Right cardiac atrium (tissue), 5 donors: Measurements from ENCODE around the gene PTPRM. TPM values are rescaled to one million over a fixed set of nuclear protein-coding genes. Genes with fewer than 3 reads are reported as not detected.

ENCODE experiments used
- ATAC-seq, 2 donors: fragments of 200-7000 bp; cut with Tn5 transposase; one replicate each; pipeline versions ENCODE4 v1.8.0 to v1.9.1; 2020; ENCODE audit warnings: moderate library complexity in 2 of 2, mild to moderate bottlenecking in 1 of 2
- DNase-seq, 3 donors: peaks; one replicate each; pipeline ENCODE4 v3.0.0-alpha.2; 2020
- H3K27ac ChIP-seq: one replicate; pipeline ENCODE4 v1.5.1; 2013; ENCODE audit warnings: mild to moderate bottlenecking, low read length, control low read depth, moderate library complexity
- H3K27me3 ChIP-seq: one replicate; pipeline ENCODE4 v1.6.1; 2013; ENCODE audit not compliant: control insufficient read depth, insufficient read depth
- H3K4me1 ChIP-seq: one replicate; pipeline ENCODE4 v1.6.1; 2013; ENCODE audit warnings: low read length; ENCODE audit not compliant: control insufficient read depth, insufficient read depth
- H3K4me3 ChIP-seq: one replicate; pipeline ENCODE4 v1.5.1; 2013; ENCODE audit warnings: low read length, control low read depth
- H3K9me3 ChIP-seq: one replicate; pipeline ENCODE4 v1.6.1; 2013; ENCODE audit warnings: low read length; ENCODE audit not compliant: control insufficient read depth
- WGBS: extraction: QIAGEN DNeasy Blood & Tissue Kit; methylation state at CpG from one replicate; pipeline ENCODE4 v1.1.7; 2013; 5-methylcytosine and 5-hydroxymethylcytosine counted together
- intact Hi-C, 4 donors: fragments of 100-400 bp; cut with DNase I; formaldehyde crosslinking; loops; one replicate each; pipeline versions ENCODE4 v1.11.0 to v1.14.0; 2022 to 2023
- polyA plus RNA-seq: library from polyadenylated mRNA; stranded (reverse); fragments of 200-250 nt; gene quantifications from one replicate; pipeline ENCODE4 v1.2.3, GENCODE V29; 2013
- total RNA-seq, 4 donors: library from RNA; stranded (reverse); fragmentation: NEBNext Ultra II Directional; extraction: Animal tissue kit (Norgen Biotek cat#: 25700); gene quantifications; one replicate each; pipeline ENCODE4 v1.2.1, GENCODE V29; 2021
- donor health status: healthy with polysubstance abuse.
- donor health status: DM: no; HTN: yes; CAD: no.
- donor health status: DM: no; HTN: no; CAD: no.
- donor health status: DM: no; HTN: yes; CAD: no; lungs with severe emphysema.
- donor health status: DM: yes; HTN: yes; CAD: no.

The PTPRM gene
- total and polyA plus RNA-seq, 5 donors, result 55.1 to 81.5 (median 63.4) TPM

- intact Hi-C loops, result no loop called here
- DNase-seq, result no peak
- no peak for ATAC-seq
- H3K4me3 ChIP-seq, result no peak overlapping the region
- H3K4me1 ChIP-seq, result peaks cover 10% of the 10 kb centered on the region
- H3K9me3 ChIP-seq, result no peaks in the 10 kb centered on the region
- H3K27me3 ChIP-seq, result no peaks in the 10 kb centered on the region
- WGBS, result 54% methylated on average over 4 of the region's 4 CpGs
- no peak overlapping the region for H3K27ac ChIP-seq
These were observed 109.9 kb downstream of the PTPRM start for GRCh38 chr18:7677001-7677400.

DNA sequence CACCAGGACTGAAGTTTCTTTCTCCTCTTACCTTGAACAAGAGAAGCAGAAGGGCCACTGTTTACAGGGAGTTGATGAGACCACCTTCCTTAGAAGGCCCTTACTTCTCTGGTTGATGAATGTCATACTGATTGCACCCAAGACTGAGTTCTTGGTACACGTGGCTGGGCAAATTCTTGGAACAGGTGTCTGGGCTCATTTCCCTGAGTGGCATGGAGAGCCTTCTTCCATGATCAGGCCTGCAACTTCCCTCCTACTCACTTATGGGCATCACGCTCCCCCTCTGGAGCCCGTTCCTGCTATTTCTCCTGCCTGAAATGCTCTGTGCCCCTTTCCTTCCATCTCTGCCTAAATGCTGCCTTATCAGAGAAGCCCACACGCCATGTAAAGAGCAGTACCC is 110.3 kb downstream of the PTPRM start:
- 86% methylated on average over 4 of the region's 4 CpGs for WGBS

GRCh38 chr18:7678389-7678788 is 111.3 kb downstream of the PTPRM start:
- no peaks in the 10 kb centered on the region for H3K9me3 ChIP-seq
- ATAC-seq (no peak), DNase-seq (no peak)
- H3K27ac ChIP-seq, result no peak overlapping the region
- intact Hi-C loops, result no loop called here
- peaks cover 10% of the 10 kb centered on the region for H3K4me1 ChIP-seq
- H3K27me3 ChIP-seq, result no peaks in the 10 kb centered on the region
- no peak overlapping the region for H3K4me3 ChIP-seq
- WGBS, result 93% methylated on average over 8 of the region's 8 CpGs

More for the DNA sequence above, 110.3 kb downstream of the PTPRM start:
- intact Hi-C loops, result no loop called here
- peaks cover 10% of the 10 kb centered on the region for H3K4me1 ChIP-seq
- no peaks in the 10 kb centered on the region for H3K9me3 ChIP-seq
- no peak for DNase-seq
- no peak for ATAC-seq
- no peaks in the 10 kb centered on the region for H3K27me3 ChIP-seq
- H3K4me3 ChIP-seq, result no peak overlapping the region
- H3K27ac ChIP-seq, result no peak overlapping the region

DNA sequence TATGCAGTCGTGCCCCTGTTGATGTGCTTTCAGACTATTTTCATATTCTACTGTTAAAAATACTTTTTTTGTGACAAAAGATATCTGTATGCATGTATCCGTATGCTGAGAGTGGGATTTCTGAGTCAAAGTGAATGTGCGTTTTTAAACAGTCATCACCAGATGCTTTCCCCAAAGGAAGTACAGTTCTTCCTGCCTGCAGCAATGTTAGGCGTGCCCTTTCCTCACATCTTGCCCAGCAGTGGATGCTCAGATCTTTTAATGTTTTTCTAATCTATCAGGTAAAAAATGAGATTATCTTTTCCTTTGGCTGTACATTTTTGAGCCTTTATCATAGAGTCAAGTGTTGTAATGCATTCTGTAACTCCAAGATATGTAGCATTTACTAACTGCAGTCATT is 111.7 kb downstream of the PTPRM start:
- Histone ChIP-seq H3K27me3 (no peaks in the 10 kb centered on the region), H3K4me3 (no peak overlapping the region), H3K4me1 (peaks cover 12% of the 10 kb centered on the region), H3K9me3 (no peaks in the 10 kb centered on the region), H3K27ac (no peak overlapping the region)
- DNase-seq, result no peak
- peak in 1 of 2 donors; percentile 53 for ATAC-seq
- intact Hi-C loops, result no loop called here
- WGBS, result 68% methylated on average over 4 of the region's 4 CpGs

DNA sequence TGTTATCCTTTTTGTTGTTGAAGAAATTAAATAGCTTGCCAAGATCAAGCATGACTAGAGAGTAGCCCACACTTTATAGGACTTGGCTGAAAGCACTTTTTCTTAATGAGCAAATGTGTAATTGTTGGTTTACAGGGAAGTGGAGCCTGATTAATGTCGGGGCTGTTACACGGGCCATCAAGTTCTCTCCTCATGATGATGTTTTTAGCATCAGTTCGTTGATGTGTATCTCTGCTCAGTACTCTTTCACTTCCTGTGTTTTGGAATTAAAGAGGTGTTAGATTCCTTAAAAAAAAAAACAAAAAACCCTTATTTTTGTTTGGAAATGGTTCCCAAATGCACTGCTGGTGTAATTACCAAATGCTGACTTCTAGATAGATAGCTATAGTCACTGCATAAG is 114.2 kb downstream of the PTPRM start:
- H3K4me1 ChIP-seq, result peaks cover 16% of the 10 kb centered on the region
- ATAC-seq (no peak), DNase-seq (no peak)
- intact Hi-C loops, result no loop called here
- no peak overlapping the region for H3K4me3 ChIP-seq
- H3K27me3 ChIP-seq, result no peaks in the 10 kb centered on the region
- H3K9me3 ChIP-seq, result no peaks in the 10 kb centered on the region
- 38% methylated on average over 3 of the region's 3 CpGs for WGBS
- H3K27ac ChIP-seq, result no peak overlapping the region

GRCh38 chr18:7682321-7682720 is 115.2 kb downstream of the PTPRM start:
- ATAC-seq, result no peak
- Histone ChIP-seq H3K27ac (no peak overlapping the region), H3K9me3 (no peaks in the 10 kb centered on the region), H3K27me3 (no peaks in the 10 kb centered on the region), H3K4me3 (no peak overlapping the region), H3K4me1 (peaks cover 16% of the 10 kb centered on the region)
- intact Hi-C loops, result no loop called here
- DNase-seq, result no peak

DNA sequence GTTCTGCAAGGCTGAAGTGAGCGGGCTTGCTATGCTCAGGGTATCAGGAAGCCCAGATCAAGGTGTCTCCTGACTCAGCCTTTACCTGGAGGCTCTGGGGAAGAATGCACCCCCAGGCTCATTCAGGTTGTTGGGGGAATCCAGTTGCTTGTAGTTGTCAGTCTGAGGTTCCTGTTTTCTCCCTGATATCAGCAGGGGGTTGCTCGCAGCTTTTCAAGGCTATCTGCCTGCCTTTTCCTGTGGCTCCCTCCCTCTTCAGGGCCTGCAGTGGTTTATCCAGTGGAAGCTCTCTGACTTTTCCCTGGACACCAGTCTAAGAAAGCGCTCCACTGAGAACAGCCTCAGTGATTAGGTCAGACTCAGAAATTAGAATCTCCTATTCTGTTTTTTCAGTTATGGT is 116.6 kb downstream of the PTPRM start:
- intact Hi-C loops, result no loop called here
- ATAC-seq, result peak; percentile 57 to 67
- DNase-seq, result no peak
- Histone ChIP-seq H3K4me3 (no peak overlapping the region), H3K27me3 (no peaks in the 10 kb centered on the region), H3K9me3 (no peaks in the 10 kb centered on the region), H3K27ac (no peak overlapping the region), H3K4me1 (peaks cover 8% of the 10 kb centered on the region)
- 71% methylated on average over 3 of the region's 3 CpGs for WGBS

DNA sequence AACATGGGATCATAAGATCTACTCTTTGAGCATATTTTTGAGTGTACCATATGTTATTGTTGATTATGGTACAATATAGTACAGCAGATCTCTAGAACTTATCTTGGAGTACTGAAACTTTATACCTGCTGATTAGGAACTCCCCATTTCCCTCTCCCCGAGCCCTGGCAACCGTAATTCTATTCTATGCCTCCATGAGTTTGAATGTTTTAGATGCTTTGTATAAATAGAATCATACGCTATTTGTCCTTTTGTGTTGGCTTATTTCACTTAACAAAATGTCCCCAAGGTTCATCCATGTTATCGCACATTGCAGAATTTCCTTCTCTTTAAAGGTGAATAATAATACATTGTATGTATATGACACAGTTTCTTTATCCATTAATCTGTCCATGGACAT is 117.2 kb downstream of the PTPRM start:
- 76% methylated on average over 4 of the region's 4 CpGs for WGBS
- no peak for ATAC-seq
- Histone ChIP-seq H3K4me3 (no peak overlapping the region), H3K4me1 (peaks cover 8% of the 10 kb centered on the region), H3K27me3 (no peaks in the 10 kb centered on the region), H3K9me3 (no peaks in the 10 kb centered on the region), H3K27ac (no peak overlapping the region)
- DNase-seq, result no peak
- intact Hi-C loops, result no loop called here

GRCh38 chr18:7684966-7685365 is 117.8 kb downstream of the PTPRM start:
- H3K27ac ChIP-seq, result no peak overlapping the region
- no peaks in the 10 kb centered on the region for H3K9me3 ChIP-seq
- 58% methylated on average over 3 of the region's 3 CpGs for WGBS
- no peak overlapping the region for H3K4me3 ChIP-seq
- ATAC-seq (no peak), DNase-seq (no peak)
- intact Hi-C loops, result no loop called here
- peaks cover 8% of the 10 kb centered on the region for H3K4me1 ChIP-seq
- no peaks in the 10 kb centered on the region for H3K27me3 ChIP-seq

DNA sequence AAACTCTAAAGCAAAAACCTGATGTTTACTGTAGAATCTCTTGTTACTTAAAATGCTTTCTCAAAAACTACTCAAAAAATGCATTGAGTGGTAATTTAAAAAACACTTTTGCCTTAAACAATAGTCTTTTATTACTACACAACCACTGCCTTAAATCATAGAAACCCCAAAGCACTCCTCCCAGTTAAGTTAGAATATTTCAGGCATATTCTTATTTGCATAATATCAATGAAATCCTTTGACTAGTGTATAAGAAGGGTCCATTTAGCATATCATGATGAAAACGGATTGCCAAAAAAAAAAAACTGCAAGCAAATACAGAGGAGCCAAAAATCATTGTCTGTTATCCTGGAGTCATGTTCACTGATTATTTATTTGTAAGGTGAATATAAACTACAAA is 119.2 kb downstream of the PTPRM start:
- ATAC-seq (no peak), DNase-seq (no peak)
- H3K27ac ChIP-seq, result no peak overlapping the region
- peaks cover 8% of the 10 kb centered on the region for H3K4me1 ChIP-seq
- H3K4me3 ChIP-seq, result no peak overlapping the region
- 43% methylated on average over 1 of the region's 1 CpG for WGBS
- intact Hi-C loops, result no loop called here
- no peaks in the 10 kb centered on the region for H3K9me3 ChIP-seq
- no peaks in the 10 kb centered on the region for H3K27me3 ChIP-seq

DNA sequence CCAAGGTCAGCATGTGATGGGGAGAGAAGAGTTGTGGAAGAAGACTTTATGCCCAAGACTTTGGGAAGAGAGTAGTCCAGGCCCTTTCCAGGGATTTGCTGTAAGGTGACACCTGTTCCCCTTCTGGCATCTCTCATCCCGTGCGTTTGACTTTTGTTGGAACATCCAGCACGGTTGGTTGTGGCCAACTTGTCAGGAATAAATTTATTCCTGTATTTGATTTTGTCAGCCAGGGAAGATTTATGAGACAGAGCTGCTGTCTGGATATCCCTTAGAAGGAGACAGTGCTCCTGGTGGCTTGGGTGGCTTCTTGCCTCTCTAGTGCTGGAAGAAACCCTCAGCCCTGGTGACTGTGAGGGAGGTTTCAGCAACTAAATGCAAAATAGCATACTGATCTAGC is 121.5 kb downstream of the PTPRM start:
- Histone ChIP-seq H3K4me1 (peaks cover 6% of the 10 kb centered on the region), H3K27ac (no peak overlapping the region), H3K4me3 (no peak overlapping the region), H3K27me3 (no peaks in the 10 kb centered on the region), H3K9me3 (no peaks in the 10 kb centered on the region)
- no peak for DNase-seq
- no peak for ATAC-seq
- intact Hi-C loops, result no loop called here
- 93% methylated on average over 3 of the region's 3 CpGs for WGBS

DNA sequence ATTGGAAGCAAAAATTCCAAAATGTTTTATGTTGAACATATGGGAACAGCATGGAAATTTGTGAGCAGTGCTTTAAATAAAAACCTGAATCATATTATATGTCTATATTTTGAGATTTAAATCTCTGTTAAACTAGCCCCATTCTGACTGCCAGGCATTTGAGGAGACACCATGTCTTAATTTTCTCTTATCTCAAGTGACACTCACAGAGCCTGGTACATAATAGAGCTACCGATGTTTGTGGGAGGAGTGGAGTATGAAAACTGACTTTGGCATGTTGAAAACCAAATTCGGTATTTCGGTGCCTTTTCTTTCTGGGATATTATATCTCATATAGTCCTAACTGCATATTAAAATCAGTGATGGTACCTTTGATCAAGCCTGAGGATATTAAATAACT is 124.1 kb downstream of the PTPRM start:
- no peak for DNase-seq
- H3K4me3 ChIP-seq, result no peak overlapping the region
- H3K27me3 ChIP-seq, result no peaks in the 10 kb centered on the region
- H3K9me3 ChIP-seq, result no peaks in the 10 kb centered on the region
- no peak overlapping the region for H3K27ac ChIP-seq
- ATAC-seq, result no peak
- H3K4me1 ChIP-seq, result peaks cover 3% of the 10 kb centered on the region
- 79% methylated on average over 3 of the region's 3 CpGs for whole genome bisulfite sequencing
- intact Hi-C loops, result no loop called here
